Mucosa of gallbladder (tissue), 1 donor: ENCODE data around the gene GRK3. TPM values are rescaled to one million over a fixed set of nuclear protein-coding genes. Genes with fewer than 3 reads are reported as not detected.
"Not testable (repeated sequence)": the region's sequence is repeated elsewhere in the genome, so short reads cannot be mapped to it uniquely, and the experiment has no call there.

ENCODE experiments used
- DNase-seq: peaks from one replicate; pipeline ENCODE4 v3.0.0-alpha.2; 2020; ENCODE audit warnings: low spot score
- total RNA-seq: library from RNA; stranded (reverse); gene quantifications from one replicate; pipeline ENCODE4 v1.2.1, GENCODE V29; 2021
- donor health status: DM: no; HTN: no; CAD: no.

GRK3 gene
- total RNA-seq, 1 donor from 2014 or later, result 7.3 TPM

- no peak for DNase-seq
These were observed 134.5 kb downstream of the GRK3 start for GRCh38 chr22:25698978-25699377.

DNA sequence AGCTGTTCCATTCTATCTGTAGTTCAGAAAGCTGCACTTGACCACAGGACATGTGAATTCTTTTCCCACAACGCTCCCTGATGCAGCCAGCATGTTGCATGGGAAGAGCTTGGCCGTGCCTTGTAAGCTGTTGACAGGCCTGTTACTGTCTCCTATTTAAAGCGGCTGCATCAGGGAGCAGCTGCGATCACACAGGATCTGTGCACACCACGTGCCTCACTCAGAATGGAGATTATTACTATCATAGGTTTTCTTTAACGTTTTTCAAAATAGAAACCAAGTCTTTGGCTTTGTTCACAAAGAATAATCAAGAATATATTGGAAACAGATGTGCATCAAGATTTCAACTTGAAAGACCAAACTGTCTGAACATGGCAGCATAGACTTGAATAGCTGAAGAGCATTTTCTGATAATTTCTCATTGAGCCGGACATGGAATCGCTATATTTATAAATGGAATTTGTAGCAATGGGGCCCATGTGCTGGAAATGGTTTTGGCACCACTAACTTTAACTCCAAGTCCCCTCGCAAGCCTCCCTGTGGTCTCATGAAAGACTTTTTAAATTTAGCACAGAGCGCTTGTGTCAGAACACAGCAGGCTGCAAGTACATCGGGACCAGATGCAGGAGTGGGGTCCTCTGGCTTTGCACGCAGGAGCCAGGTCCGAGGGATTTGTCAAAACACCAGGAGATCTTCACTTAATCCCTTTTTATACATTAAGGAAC, 136.7 kb downstream of the GRK3 start:
- no peak for DNase-seq

DNA sequence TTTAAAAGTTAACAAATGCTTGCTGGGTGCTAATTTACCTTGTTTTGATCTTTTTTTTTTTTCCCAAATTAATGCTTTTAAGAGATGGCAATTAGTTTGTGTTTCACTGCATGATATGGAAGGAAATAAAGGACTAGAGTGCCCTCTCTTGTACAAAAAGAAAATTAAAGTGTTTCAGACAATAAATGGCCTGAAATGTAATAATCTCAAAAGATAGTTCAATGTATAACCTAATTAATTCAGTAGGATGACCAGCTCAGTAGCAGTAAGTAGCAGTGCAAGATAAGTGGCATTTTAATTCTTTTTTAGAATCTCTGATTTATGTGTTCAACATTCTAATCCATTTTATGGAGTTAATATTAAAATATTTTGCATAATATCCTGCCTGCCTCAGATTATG, 137.6 kb downstream of the GRK3 start:
- DNase-seq, result no peak

DNA sequence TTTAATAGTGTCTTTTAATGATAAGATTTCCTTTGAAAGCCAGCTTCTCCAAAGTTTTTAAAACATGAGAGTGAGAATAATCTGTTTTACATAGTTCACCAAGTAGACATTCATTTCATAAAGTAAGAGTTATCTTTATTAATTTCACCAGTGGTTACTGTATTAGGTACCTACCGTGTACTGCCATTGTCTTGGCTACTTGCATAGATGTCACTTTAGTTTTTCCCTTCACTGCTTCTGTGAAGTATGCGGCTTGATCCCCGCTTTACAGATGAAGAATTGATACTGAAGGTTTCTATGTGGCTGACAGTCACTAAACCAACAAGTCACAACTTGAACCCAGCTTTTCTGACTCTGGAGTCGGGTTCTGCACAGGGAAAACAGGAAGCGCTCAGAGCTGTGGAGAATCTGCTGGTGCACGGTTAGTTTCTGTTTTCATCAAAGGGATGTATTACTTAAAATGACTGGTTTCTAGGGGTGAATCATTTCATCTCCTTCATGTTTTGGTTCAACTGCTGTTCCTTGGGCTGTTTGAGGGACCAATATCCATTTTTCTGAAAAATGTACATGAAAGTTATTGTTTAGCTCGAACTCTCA, 138.2 kb downstream of the GRK3 start:
- DNase-seq, result no peak

GRCh38 chr22:25704701-25705100, 140.2 kb downstream of the GRK3 start:
- no peak for DNase-seq

DNA sequence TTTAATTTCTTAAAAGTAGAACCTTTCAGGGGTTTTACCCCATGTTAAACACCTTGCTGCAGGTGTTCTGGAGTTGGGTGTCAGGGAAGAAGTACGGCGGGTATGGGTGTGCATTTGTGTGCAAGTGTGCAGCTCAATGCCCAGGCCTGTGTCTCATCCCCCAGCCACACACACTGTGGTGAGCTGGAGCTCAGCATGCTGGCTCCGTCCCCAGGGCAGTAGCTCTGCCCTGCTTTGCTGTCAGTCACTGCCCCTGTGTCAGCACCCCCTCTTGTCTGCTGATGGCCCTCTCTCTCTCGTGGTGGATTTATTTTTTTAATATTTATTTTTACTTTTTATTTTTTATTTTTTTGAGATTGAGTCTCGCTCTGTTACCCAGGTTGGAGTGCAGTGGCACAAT, 141.7 kb downstream of the GRK3 start:
- DNase-seq, result no peak

DNA sequence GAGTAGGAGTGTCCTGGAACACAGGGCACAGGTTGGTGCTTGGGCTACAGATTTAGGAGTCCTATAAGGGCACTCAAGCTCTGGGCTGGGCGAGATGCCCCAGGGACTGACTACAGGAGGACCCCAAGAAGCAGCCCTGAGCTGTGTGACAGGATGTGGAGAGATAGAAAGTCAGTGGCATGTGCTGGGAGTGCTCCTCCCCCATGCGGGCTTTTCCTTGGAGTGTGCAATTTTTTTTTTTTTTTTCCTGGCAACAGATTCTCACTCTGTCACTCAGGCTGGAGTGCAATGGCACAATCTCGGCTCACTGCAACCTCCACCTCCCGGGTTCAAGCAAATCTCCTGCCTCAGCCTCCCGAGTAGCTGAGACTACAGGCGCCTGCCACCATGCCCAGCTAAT, 144.0 kb downstream of the GRK3 start:
- DNase-seq, result not testable (repeated sequence)

- DNase-seq, result no peak
These were observed 145.3 kb downstream of the GRK3 start for GRCh38 chr22:25709758-25710157.

DNA sequence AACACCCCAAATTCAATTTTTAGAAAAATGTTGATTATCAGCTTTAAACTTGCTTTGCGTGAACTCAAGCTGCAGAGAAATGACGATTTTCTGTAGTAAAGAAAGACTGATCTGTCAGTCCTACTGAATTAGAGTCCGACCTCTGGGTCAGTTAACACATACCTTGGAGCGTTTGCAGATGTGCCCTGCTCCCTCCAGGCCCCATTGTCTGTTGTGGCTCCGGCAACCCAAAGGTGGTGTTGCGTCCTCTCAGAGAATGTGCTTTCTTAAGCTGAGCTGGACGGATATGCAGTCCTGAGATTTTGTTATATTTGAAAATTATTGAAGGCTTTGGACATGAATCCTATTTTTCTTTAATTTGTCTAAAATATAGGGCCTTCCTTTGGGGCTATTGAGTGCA, 146.0 kb downstream of the GRK3 start:
- DNase-seq, result no peak

GRCh38 chr22:25711491-25711890, 147.0 kb downstream of the GRK3 start:
- DNase-seq, result no peak

DNA sequence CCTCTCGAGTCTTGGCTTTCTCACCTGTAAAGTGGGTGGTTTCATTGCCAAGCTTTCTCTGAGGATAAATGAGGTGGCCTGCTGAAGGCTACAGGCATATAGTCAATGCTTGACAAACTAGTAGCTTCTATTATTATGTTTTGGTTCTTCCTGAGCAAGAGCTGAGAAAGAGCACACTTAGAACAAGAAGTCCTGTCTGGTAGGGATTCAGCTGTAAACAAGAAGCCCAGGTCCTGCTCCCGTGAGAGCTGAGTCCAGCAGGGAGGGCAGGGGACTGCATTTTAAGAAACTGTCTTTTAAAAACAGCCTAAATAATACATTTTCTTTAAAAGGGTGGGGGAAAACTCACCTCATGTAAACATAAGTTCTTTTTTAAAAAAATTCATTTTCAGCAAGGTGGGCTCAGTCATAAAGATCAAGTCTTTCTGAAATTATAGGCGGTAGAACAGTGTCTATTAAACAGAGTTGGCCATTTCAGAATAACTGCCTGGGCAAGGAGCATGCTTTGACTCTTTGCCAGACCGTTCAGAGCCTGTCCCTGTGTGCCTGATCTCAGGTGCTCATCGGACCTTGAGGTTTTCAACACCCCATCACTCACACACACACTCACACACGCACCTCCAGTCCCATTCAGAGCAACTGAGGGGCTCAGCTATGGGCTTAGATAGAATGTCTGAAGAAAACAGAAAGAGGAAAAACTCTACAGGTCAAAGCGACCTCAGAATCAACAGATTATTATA, 148.4 kb downstream of the GRK3 start:
- DNase-seq, result no peak

DNA sequence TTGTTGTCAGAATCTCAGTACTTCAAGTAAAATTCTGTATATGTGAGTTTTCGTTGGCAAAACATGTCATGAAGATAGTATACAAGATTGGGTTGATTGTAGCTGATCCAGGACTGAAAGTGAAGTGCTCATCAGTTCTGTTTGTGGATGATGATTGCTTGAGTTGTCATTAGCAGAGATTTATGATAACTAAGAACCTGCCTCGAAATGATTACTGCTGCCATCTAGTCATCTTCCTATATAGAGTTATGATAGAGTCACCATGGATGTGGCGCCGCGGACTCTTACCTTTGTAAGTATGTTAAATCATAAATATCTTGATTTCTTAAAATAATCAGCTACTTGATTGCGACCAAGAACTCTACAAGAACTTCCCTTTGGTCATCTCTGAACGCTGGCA, 149.6 kb downstream of the GRK3 start:
- no peak for DNase-seq

DNA sequence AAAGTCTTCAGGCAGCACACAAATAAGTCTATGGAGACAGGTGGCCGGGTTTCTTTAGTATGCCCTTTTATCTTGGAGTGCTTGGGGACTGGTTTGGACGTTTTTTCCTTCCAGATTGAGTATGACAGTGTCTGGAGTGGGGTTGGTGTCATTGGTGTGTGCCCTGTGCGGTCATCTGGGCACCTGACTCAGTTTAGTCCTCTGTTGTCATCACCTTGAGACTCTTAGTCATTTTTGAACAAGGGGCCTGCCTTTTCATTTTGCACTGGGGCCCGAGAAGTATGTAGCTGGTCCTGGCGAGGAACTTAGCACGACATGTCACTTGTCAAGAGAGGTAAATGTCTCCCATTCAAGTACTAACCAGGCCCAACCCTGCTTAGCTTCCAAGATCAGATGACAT, 150.3 kb downstream of the GRK3 start:
- no peak for DNase-seq

GRCh38 chr22:25716637-25717036, 152.2 kb downstream of the GRK3 start:
- no peak for DNase-seq

DNA sequence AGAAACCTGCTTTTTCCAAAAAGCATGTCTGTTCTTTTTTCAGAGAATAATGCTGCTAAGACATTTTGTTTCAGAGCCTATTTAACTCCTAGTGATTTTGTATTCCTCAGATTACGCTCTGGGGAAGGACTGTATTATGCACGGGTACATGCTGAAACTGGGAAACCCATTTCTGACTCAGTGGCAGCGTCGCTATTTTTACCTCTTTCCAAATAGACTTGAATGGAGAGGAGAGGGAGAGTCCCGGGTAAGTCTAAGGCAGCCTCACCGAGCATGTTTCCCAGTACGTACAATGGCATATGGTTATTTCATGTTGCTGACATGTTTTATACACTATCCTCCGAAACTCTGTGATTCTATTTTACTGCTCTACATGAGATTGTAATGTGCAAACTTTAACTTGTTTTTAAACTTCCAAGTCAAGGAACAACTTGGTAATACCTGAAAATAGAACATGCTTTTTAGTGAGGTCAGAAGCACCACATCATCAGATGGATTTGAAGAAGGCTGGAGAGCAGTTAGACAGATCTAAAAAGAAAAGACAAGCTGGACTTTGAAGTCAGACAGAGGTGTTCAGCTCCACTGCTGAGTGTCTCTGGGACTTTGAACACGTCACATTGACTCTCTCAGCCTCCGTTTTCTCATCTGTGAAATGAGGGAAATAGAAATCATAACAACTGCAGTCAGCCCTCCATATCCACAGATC, 153.8 kb downstream of the GRK3 start:
- DNase-seq, result no peak

GRCh38 chr22:25722223-25722622, 157.7 kb downstream of the GRK3 start:
- DNase-seq, result no peak

GRCh38 chr22:25722626-25723025, 158.2 kb downstream of the GRK3 start:
- DNase-seq, result no peak

DNA sequence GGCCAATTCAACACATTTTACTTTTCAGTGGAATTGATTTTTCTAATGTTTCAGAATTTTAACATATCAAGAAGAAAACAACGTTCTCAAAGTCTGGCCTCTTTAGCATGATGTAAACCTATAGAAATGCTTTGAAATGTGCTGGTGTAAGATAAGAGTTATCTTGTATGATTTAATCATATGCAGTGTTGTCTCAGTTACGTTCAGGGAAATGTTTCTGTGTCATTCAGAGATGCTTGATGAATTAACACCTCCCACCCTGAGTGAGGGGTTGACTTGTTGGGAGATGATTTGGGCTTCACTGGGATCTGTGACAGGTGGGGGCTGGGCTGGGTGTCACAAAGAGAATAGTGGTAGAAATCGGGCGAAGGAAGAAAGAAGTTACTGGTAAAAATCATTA, 161.8 kb downstream of the GRK3 start:
- no peak for DNase-seq

GRCh38 chr22:25728071-25728470, 163.6 kb downstream of the GRK3 start:
- DNase-seq, result no peak

DNA sequence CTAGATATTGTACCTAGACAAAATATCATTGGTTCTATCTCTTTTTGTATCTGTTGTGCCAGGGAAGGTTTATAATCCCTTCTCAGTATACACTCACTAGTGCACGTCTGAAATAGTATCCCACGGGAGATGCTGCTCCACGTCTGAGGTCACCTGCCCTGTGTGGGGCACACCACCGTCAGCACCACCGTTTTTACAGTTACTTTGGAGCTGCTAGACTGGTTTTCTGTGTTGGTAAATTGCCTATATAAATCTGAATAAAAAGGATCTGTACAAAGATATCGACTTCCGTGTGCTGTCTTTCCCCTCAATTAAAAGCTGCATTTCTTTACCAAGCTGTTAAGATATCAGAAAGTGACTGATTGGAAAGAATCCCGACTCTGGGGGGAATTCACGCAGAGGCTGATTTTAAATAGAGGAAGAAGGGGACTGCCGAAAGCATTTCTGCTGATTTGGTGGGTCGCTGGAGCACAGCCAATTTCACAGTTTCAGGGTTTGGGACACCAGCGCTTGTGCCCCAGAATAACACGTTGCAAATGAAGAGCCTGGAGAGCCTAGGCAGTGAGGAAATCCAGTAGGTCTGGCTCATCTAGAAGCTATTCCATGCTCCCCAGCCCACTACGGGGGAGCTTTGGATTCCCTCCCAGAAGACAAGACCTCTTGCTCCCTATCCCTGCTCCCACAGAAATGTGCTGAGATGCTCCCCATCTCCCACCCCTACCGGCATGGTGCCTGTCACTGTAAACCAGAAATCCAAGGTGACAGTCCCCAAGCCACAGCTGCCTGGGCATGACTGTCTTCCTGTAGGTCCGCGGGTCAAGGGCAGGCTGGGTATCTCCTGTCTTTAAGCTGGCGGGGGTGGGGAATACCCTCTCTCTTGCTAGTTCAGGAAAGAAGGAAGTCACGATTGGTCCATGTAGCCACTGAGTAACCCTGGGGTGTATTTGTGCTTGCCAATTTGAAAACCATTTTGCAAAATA, 164.8 kb downstream of the GRK3 start:
- DNase-seq, result no peak

- no peak for DNase-seq
These were observed 171.2 kb downstream of the GRK3 start for GRCh38 chr22:25735650-25736049.
